Body of pancreas (tissue), 4 donors: Measurements from ENCODE around the gene MEGF9. TPM values are rescaled to one million over a fixed set of nuclear protein-coding genes. Genes with fewer than 3 reads are reported as not detected.
"Not testable (repeated sequence)": the region's sequence is repeated elsewhere in the genome, so short reads cannot be mapped to it uniquely, and the experiment has no call there.

Source experiments
- ATAC-seq: fragments of 150-250 bp; one replicate; pipeline ENCODE4 v1.9.1; 2016
- DNase-seq, 4 donors: peaks; one replicate each; pipeline ENCODE4 v3.0.0-alpha.2; 2019
- H3K27ac ChIP-seq, 4 donors: fragments of 200-600 bp; sonication (generic); 1 replicate in 3 of 4; 2 replicates in 1 of 4; pipeline versions ENCODE4 v1.5.1 to v1.6.1; 2016 to 2019; ENCODE audit warnings: mild to moderate bottlenecking in 1 of 4, mixed read lengths in 1 of 4, moderate library complexity in 1 of 4
- H3K27me3 ChIP-seq, 2 donors: fragments of 200-600 bp; sonication (generic); one replicate each; pipeline ENCODE4 v1.6.0; 2016; ENCODE audit warnings: mild to moderate bottlenecking in 1 of 2
- H3K36me3 ChIP-seq, 2 donors: fragments of 200-600 bp; sonication (generic); replicated peaks in 1 of 2; 2 replicates each; pipeline ENCODE4 v1.5.1; 2016; ENCODE audit warnings: low read depth in 2 of 2; ENCODE audit not compliant: insufficient read depth in 1 of 2
- H3K4me1 ChIP-seq: fragments of 200-600 bp; sonication (generic); one replicate; pipeline ENCODE4 v1.6.0; 2016
- H3K4me3 ChIP-seq, 2 donors: fragments of 200-600 bp; sonication (generic); 1 replicate in 1 of 2; 2 replicates in 1 of 2; pipeline ENCODE4 v1.5.1; 2016 to 2019
- H3K9me3 ChIP-seq, 3 donors: fragments of 200-600 bp; sonication (generic); 1 replicate in 2 of 3; 2 replicates in 1 of 3; pipeline ENCODE4 v1.5.1; 2016
- CTCF ChIP-seq, 7 experiments: fragments of 450-650 bp in 4 of 7; fragments of 200-600 bp in 3 of 7; sonication (generic) in 3 of 7; IDR thresholded peaks; one replicate each; pipeline ENCODE4 v1.5.1; 2016 to 2019; ENCODE audit warnings: antibody characterized with exemption in 7 of 7
- POLR2A ChIP-seq, 3 donors: fragments of 450-650 bp; IDR thresholded peaks; one replicate each; pipeline ENCODE4 v1.6.1; 2016; ENCODE audit warnings: antibody characterized with exemption in 3 of 3, mild to moderate bottlenecking in 2 of 3
- WGBS, 2 donors: methylation state at CpG; one replicate each; pipeline ENCODE4 v1.1.5; 2017; 5-methylcytosine and 5-hydroxymethylcytosine counted together
- intact Hi-C: fragments of 100-400 bp; cut with DNase I; formaldehyde crosslinking; loops from one replicate; pipeline ENCODE4 v1.15.1; 2023
- total RNA-seq, 2 donors: library from RNA; depleted of rRNA; stranded (reverse); fragments of >200 nt; gene quantifications; one replicate each; pipeline ENCODE4 v1.1.0, GENCODE V29; 2016

MEGF9 gene
- total RNA-seq, 2 donors from 2014 or later: 9.6 to 9.9 TPM

GRCh38 chr9:120750421-120750820, 36.2 kb upstream of the MEGF9 start:
- Histone ChIP-seq H3K36me3 (no peaks in the 10 kb centered on the region), H3K9me3 (no peaks in the 10 kb centered on the region), H3K27me3 (no peaks in the 10 kb centered on the region), H3K4me3 (no peak overlapping the region), H3K4me1 (no peaks in the 10 kb centered on the region), H3K27ac (no peak overlapping the region)
- ATAC-seq (no peak), DNase-seq (no peak)
- intact Hi-C loops: loop anchor here (5.0 kb wide), 1 partner anchor 182 kb away; no protein-coding TSS in a partner anchor
- no peak for TF ChIP-seq POLR2A (IDR thresholded peaks at IDR 0.05)
- TF ChIP-seq CTCF (IDR thresholded peaks at IDR 0.05): no peak
- WGBS, 2 donors: 87 to 93% methylated on average over 5 of the region's 5 CpGs

GRCh38 chr9:120746366-120746765, 32.1 kb upstream of the MEGF9 start:
- H3K9me3 ChIP-seq, intact Hi-C loops, H3K27ac ChIP-seq, H3K27me3 ChIP-seq, H3K36me3 ChIP-seq, H3K4me1 ChIP-seq, ATAC-seq, H3K4me3 ChIP-seq: not testable (repeated sequence)
- peak in 1 of 4 donors; percentile 15 for DNase-seq
- 89 to 91% methylated on average over 9 to 26 of the region's 26 CpGs for WGBS, 2 donors

- ATAC-seq (no peak), DNase-seq (no peak)
- intact Hi-C loops: no loop called here
- H3K36me3 ChIP-seq: no peaks in the 10 kb centered on the region
- TF ChIP-seq POLR2A (IDR thresholded peaks at IDR 0.05): no peak
- TF ChIP-seq CTCF (IDR thresholded peaks at IDR 0.05): no peak
- H3K4me3 ChIP-seq: no peak overlapping the region
- WGBS, 2 donors: 82 to 97% methylated on average over 6 of the region's 6 CpGs
- no peaks in the 10 kb centered on the region for H3K27me3 ChIP-seq
- H3K4me1 ChIP-seq: no peaks in the 10 kb centered on the region
- no peak overlapping the region for H3K27ac ChIP-seq
- H3K9me3 ChIP-seq: no peaks in the 10 kb centered on the region
These were observed 31.0 kb upstream of the MEGF9 start for GRCh38 chr9:120745278-120745677.

GRCh38 chr9:120742951-120743416, 28.7 kb upstream of the MEGF9 start:
- ATAC-seq (peak; percentile 68), DNase-seq (no peak)
- intact Hi-C loops: no loop called here
- 74 to 83% methylated on average over 6 of the region's 6 CpGs for WGBS, 2 donors
- no peaks in the 10 kb centered on the region for H3K9me3 ChIP-seq
- H3K27ac ChIP-seq: no peak overlapping the region
- H3K27me3 ChIP-seq: no peaks in the 10 kb centered on the region
- no peaks in the 10 kb centered on the region for H3K36me3 ChIP-seq
- TF ChIP-seq POLR2A (IDR thresholded peaks at IDR 0.05) (no peak), CTCF (IDR thresholded peaks at IDR 0.05) (peak; percentile 24 to 67 (median 60))
- no peaks in the 10 kb centered on the region for H3K4me1 ChIP-seq
- no peak overlapping the region for H3K4me3 ChIP-seq

- no peak for TF ChIP-seq POLR2A (IDR thresholded peaks at IDR 0.05)
- no peak for TF ChIP-seq CTCF (IDR thresholded peaks at IDR 0.05)
- WGBS, 2 donors: 88 to 94% methylated on average over 1 of the region's 1 CpG
- DNase-seq: no peak
- Histone ChIP-seq H3K4me3 (no peak overlapping the region), H3K36me3 (no peaks in the 10 kb centered on the region), H3K4me1 (no peaks in the 10 kb centered on the region), H3K27ac (no peak overlapping the region), H3K27me3 (no peaks in the 10 kb centered on the region), H3K9me3 (no peaks in the 10 kb centered on the region)
- no peak for ATAC-seq
- intact Hi-C loops: no loop called here
These were observed 27.4 kb upstream of the MEGF9 start for GRCh38 chr9:120741701-120742100.
